CD4-positive, alpha-beta T cell treated with Interleukin-4 for 1 hour (primary cell): ENCODE measurements around the gene EPC2.
"Not testable (repeated sequence)": the region's sequence is repeated elsewhere in the genome, so short reads cannot be mapped to it uniquely, and the experiment has no call there.

ENCODE experiments used
- DNase-seq, 2 donors: peaks; one replicate each; pipeline ENCODE4 v3.0.0-alpha.2; 2020 to 2022

EPC2 gene

DNA sequence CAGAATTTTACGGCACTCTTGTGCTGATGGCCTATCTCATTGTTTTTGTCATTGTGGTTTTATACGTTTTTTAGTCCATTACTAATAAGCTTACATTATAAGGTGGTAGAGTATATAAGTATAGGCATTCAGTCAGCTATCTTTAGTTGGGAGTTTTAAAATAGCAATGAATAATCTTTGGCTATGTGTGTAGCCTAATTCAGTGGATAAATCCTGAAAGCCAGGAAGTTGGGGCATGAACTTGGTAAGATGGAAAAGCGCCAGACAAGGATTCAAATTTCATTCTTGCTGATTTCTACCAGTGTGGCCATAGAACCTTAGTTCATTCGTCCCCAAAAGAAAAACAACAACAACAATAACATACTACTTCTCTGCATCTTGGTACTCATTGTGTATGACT, 31.2 kb downstream of the EPC2 start:
- no peak for DNase-seq

DNA sequence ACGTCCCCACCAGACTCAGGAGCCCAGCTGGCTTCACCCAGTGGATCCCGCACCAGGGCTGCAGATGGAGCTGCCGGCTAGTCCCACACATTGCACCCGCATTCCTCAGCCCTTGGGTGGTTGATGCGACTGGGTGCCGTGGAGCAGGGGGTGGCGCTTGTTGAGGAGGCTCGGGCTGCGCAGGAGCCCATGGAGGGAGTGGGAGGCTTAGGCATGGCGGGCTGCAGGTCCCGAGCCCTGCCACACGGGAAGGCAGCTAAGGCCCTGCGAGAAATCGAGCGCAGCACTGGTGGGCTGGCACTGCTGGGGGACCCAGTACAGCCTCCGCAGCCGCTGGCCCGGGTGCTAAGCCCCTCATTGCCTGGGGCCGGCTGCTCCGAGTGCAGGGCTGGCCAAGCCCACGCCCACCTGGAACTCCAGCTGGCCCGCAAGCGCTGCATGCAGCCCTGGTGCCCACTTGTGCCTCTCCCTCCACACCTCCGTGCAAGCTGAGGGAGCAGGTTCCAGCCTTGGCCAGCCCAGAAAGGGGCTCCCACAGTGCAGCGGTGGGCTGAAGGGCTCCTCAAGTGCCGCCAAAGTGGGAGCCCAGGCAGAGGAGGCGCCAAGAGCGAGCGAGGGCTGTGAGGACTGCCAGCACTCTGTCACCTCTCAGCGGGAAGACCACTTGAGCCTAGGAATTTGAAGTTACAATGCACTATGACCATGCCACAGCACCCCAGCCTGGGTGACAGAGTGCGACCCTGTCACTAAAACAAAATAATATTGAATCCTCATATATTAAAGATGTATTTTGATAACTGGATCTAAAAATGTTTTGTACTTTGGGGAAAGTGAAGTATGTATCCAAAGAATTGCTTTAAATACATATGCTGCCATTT, 34.0 kb downstream of the EPC2 start:
- not testable (repeated sequence) for DNase-seq

DNA sequence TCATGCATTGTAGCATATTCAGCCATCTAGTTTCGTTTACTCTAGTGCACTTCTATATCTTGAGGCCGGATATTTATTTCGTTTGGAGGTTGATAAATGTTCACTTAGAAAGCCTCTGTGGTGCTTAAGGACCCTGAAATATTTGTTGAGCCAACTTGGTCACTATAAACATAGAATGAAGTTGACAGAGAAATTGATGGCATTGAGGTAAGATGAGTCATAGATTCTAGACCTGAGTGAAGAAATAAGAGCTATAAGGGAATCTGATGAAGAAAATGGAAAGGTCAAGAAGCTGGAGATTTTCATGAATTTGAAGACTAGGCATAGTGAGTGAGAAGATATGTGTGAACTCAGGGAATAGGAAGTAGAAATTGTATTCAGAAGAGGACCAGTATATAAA, 35.9 kb downstream of the EPC2 start:
- DNase-seq: no peak

DNA sequence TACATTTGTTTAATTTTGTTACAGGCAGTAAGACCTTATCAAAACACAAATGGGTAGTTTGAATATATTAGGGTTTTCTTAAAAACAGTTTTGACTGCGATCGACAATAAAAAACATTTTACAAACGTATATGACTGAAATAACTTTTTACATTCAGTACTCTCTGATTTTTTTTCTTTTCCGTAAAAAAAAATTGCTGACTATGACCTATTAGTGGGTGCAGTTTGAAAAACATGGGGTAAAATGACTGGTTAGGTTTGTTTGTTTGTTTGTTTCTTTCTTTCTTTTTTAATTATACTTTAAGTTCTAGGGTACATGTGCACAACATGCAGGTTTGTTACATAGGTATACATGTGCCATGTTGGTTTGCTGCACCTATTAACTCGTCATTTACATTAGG, 36.9 kb downstream of the EPC2 start:
- DNase-seq: no peak

DNA sequence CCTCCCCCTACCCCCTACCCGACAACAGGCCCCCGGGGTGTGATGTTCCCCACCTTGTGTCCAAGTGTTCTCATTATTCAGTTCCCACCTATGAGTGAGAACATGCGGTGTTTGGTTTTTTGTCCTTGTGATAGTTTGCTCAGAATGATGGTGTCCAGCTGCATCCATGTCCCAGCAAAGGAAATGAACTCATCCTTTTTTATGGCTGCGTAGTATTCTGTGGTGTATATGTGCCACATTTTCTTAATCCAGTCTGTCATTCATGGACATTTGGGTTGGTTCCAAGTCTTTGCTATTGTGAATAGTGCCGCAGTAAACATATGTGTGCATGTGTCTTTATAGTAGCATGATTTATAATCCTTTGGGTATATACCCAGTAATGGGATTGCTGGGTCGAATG, 37.3 kb downstream of the EPC2 start:
- DNase-seq: not testable (repeated sequence)

DNA sequence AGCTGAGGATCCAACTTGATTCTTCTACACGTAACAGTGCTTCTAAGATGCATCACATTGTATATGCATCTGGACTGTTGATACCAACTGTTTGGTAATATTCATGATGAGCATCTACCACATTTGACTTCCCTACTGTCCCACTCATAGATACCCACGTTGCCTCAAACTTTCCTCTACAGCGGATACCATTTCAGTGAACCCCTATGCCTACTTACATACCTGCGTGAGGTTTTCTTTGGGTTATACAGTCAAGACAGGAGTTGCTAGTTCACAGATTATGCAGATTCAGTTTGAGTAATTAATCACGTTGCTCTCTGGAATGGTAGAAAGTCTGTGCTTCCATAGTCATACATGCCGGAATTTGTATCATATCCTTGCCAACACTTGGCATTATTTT, 40.0 kb downstream of the EPC2 start:
- DNase-seq: no peak

DNA sequence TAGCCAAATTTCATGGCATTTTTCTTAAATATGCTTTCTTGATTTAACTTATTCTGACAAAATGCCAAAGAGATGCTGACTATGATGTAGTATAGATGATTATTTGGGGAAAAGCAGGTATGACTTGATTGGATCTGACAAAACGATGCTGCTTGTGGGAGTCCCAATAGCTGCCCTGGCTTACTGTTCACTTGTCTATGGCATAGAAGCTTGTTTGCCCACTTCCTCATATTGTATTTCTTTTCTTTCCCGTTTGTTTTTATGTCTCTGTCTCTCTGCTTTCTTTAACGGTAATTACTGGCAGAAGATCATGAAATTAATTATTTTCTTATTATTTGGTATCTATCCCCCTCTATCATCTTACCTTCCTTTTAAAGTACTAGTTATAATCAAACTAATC, 43.0 kb downstream of the EPC2 start:
- DNase-seq: no peak

DNA sequence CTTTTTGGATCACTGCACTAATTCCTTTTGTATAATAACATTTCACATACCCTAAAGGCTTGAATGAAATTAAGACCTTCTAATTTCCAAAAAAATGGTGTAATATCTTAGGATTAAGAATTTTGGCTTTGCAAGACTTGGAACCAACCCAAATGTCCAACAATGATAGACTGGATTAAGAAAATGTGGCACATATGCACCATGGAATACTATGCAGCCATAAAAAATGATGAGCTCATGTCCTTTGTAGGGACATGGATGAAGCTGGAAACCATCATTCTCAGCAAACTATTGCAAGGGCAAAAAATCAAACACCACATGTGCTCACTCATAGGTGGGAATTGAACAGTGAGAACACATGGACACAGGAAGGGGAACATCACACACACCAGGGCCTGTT, 43.5 kb downstream of the EPC2 start:
- DNase-seq: not testable (repeated sequence)

DNA sequence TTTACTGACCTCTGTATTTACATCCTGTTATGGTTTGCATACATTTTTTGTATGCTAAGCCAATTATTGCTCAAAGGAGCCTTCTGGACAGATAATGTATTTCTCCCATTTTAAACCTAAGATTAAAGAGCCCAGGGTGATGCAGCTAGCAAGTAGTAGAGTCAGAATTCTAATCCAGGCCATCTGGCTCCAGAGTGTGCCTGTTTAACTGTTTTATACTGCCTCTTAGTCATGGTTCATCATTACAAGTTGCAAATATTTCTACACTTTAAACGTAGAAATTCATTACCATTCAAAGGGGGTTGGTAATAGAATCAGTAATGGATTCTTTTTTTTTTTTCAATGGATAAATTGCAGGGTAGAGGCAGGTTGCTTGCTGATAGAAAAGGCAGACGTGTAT, 52.4 kb downstream of the EPC2 start:
- no peak for DNase-seq

DNA sequence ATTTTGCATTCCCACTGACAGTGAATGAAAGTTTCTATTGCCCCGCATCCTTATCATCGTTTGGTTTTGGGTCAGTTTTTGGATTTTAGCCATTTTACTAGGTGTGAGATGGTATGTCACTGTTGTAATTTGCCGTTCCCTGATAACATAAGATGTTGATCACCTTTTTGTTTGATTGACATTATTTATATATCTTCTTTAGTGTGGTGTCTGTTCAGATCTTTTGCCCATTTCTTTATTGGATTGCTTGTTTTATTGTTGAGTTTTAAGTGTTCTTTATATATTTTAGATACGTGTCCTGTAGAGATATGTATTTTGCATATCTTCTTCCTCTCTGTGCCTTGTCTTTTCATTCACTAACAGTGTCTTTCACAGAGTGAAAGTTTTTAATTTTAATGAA, 55.3 kb downstream of the EPC2 start:
- DNase-seq: no peak

DNA sequence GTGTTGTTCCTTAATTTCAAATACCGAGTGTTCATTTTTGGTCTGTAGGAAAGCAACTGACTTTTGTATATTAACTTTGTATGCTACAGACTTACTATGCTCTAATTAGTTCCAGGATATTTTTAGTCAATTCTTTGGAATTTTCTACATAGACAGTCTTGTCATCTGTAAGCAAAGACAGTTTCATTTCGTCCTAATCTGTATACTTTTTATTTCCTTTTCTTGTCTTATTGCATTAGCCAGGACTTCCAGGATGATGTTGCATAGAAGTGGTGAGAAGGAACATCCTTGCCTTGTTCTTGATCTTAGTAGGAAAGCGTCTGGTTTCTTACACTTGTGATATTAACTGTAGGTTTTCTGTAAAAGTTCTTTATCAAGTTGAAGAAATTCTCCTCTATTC, 56.5 kb downstream of the EPC2 start:
- DNase-seq: no peak

DNA sequence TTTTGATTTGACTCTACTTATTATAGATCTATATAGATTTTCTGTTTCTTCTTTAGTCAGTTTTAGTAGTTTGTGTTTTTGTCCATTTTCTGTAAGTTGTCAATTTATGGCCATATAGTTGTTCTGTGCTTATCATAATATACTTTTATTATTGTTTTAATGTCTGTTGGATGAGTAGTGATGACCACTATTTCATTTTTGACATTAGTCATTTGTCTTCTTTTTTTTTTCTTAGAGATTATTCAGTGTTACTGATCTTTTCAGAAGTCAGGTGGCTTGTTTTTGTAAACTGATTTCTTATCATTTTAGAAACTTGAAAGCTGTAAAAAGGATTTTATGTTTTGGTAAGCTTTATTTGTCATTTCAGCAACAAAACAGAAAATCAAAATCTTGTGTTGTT, 57.3 kb downstream of the EPC2 start:
- DNase-seq: no peak

DNA sequence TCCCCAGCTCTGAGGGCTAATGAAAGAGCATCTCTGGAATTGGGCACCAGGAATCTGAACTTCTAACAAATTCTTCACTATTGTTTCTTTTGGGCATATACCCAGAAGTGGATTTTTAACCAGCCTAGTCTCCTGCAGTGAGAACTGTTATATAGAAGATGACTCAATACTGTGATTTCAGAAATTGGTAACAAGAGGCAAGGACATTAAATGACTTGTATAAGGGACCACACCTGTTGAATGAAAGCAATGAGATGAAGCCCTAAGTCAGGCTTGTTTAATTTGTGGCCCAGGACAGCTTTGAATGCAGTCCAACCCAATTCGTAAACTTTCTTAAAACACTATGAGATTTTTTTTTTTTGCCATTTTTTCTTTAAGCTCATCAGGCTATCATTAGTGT, 57.9 kb downstream of the EPC2 start:
- no peak for DNase-seq

DNA sequence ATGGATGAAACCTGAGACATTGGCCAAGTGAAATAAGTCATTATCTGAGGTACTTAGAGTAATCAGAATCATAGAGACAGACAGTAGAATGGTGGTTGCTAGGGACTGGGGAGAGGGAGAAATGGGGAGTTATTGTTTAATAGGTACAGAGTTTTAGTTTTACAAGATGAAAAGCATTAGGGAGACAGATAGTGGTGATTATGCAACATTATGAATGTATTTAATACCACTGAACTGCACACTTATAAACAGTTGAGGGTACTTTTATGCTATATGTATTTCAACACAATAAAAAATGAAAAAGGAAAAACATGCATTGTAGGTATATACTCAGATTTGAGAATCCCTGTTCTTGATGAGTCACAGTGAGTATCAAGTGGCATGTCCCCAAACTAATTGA, 59.7 kb downstream of the EPC2 start:
- DNase-seq: no peak

DNA sequence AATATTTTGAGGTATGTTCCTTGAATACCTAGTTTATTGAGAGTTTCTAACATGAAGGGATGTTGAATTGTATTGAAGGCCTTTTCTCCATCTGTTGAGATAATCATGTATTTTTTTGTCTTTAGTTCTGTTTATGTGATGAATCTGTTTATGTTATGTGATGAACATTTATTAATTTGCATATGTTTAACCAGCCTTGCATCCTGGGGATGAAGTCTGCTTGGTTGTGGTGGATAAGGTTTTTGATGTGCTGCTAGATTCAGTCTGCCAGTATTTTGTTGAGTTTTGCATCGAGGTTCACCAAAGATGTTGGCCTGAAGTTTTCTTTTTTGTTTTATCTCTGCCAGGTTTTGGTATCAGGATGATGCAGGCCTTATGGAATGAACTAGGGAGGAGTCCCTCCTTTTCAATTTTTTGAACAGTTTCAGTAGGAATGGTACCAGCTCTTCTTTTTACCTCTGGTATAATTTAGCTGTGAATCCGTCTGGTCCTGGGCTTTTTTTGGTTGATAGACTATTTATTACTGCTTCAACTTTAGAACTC, 71.9 kb downstream of the EPC2 start:
- no peak for DNase-seq

DNA sequence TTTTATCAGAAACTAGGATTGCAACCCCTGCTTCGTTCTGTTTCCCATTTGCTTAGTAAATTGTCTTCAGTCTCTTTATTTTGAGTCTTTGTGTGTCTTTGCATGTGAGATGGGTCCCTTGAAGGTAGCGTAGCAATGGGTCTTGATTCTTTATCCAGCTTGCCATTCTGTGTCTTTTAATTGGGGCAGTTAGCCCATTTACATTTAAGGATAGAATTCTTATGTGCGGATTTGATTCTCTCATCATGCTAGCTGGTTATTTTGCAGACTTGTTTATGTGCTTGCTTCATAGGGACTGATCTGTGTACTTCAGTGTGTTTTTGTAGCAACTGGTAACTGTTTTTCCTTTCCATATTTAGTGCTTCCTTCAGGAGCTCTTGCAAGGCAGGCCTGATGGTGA, 73.5 kb downstream of the EPC2 start:
- no peak for DNase-seq

DNA sequence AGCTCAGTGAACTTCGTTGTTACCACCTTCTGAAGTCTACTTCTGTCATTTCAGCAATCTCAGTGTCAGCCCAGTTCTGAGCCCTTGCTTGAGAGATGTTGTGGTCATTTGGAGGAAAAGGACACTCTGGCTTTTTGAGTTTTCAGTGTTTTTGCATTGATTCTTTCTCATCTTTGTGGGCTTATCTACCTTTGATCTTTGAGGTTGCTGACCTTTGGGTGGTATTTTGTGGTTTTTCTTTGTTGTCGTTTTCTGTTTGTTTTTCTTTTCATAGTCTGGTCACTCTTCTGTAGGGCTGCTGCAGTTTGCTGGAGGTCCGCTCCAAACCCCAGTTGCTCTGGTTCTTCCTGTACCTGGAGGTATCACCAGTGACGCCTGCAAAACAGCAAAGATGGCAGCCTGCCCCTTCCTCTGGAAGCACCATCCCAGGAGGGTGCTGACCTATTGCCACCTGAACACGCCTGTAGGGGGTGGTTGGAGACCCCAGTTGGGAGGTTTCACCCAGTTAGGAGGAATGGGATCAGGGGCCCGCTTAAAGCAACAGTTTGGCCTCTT, 74.7 kb downstream of the EPC2 start:
- no peak for DNase-seq

DNA sequence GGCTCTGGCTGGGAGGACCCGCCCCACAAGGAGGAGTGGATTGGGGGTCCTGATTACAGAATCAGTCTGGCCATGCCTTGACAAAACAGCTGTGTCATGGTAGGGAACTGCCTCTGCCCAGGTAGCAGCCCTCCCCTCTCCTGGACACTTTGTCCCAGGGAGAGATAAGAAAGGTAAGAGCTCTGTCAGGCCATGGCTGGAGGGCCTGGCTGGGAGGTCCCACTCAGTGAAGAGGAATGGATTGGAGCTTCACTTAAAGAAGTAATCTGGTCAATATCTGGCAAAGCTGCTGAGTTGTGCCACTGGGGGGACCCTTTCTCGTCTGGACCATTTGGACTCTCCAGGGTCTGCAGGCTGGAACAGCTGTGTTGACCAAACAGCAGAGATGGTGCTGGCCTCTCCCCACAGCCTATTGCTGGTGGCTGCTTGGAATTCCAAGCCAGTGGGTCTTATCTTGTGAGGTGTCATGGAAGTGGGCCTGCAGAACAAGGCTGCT, 75.4 kb downstream of the EPC2 start:
- DNase-seq: no peak

DNA sequence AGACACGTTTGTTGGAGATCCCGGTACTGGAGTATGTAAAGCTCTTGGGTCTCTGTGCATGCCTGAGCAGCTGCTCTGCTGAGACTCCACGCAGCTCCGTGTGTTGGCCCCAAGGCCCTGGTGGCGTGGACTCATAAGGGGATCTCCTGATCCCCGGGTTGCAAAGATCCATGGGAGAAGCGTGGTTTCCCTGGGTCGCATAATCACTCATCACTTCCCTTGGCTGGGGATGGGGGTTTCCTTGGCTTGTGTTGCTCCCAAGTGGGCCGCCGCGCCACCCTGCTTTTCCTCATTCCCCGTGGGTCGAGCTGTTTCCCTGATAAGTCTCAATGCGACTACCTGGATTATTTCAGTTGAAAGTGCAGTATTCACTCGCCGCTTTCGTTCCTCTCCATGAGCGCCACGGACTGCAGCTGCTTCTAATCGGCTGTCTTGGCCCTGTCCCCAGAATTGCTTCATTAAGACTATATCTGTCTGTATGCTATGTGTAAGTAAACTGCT, 76.0 kb downstream of the EPC2 start:
- no peak for DNase-seq

DNA sequence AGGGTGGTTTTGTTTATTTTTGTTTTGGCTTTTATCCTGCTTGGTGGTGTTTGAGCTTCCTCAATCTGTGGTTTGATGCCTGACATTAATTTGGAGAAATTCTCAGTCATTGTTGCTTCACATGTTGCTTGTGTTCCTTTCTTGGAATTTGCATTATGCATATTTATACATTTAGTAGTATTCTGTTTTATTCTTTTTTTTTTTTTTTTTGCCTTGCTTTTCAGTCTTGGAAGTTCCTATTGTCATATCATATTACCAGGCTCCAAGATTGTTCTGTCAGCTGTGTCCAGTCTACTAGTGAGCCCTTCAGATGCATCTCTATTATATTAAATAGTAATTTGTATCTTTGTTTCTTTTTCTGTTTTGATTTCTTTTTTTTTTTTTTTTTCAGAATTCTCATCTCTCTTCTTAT, 77.0 kb downstream of the EPC2 start:
- DNase-seq: no peak

DNA sequence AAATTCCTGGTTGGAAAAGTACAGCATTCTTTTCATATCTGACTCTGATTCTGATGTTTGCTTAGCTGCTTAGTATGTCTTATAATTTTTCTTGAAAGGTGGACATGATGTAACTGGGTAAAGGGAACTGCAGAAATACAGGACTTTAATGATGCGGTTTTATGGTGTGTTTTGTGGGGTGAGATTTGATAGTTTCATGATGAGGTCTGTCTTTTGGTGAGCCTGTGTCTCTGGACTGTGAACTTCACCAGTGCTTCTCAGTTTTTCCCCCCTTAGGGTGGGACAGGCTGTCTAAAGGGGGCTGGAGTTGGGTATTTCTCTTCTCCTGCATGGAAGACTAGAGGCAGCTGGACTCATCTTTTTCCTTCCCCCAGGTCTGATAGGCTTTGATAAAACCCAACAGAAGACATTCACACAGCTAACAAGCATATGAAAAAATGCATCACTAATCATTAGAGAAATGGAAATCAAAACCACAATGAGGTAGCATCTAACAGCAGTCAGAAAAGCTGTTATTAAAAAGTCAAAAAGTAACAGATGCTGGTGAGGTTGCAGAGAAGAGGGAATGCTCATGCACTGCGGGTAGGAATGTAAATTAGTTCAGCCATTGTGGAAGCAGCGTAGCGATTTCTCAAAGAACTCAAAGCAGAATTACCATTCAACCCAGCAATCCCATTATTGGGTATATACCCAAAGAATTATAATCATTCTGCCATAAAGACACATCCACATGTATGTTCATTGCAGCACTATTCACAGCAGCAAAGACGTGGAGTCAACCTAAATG, 77.6 kb downstream of the EPC2 start:
- DNase-seq: no peak

DNA sequence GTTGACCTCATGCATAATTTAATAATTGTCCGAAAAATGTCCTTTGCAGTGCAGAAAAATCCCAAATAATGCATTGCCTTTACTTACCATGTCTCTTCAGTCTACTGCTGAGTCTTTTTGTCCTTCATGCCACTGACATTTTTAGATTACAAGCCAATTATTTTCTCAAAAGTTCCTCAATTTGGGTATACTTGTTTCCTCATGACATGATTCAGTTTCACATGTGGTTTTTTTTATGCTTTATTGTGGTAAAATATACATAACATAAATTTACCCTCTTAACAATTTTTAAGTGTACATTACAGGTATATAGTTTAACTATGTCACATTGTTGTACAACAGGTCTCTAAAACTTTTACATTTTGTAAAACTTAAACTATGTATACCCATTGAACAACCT, 81.0 kb downstream of the EPC2 start:
- DNase-seq: no peak

DNA sequence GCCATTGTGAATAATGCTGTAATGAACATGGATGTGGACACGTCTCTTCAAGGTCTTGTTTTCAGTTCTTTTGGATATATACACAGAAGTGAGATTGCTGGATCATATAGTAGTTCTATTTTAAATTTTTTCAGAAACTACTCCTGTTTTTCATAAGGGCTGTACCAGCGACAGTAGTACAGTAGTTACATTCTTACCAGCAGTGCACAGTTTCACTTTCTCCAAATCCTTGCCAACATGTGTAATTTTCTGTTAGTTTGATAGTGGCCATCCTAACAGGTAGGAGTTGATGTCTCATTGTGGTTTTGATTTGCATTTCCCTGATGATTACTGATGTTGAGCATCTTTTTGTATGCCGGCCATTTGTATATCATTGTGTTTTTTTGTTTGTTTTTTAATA, 81.7 kb downstream of the EPC2 start:
- DNase-seq: no peak
